Measurements from ENCODE around the gene SPSB1.

SPSB1 gene

DNA sequence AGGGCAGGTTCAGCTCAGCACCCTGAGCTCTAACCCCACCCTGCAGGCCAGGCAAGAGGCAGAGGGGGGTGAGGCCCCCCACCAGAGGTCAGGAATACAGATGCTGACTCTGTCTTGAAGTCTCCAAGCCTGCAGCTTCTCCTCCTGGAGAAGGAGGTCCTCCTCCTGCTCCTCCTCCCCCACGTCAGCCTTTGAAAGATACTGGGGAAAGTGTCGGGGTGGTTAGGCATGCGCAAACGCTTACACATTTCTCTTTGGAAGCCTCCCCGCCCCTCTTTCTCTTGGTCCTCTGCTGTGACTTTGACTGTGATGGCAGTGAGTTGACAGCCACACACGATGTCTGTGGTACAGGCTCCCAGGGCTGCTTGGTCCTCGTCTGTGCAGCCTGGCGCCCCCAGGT is 65.3 kb downstream of the SPSB1 start:
- H3K27me3 Mint-ChIP-seq = no peaks in the 10 kb centered on the region
- H3K4me1 Mint-ChIP-seq (ENCODE audit: low read depth) = no peaks in the 10 kb centered on the region
- no peaks in the 10 kb centered on the region for H3K9me3 Mint-ChIP-seq (ENCODE audit: low read depth)
- no peak overlapping the region for H3K27ac Mint-ChIP-seq
- H3K4me3 Mint-ChIP-seq = no peak overlapping the region
- H3K36me3 Mint-ChIP-seq = peaks cover 4% of the 10 kb centered on the region

DNA sequence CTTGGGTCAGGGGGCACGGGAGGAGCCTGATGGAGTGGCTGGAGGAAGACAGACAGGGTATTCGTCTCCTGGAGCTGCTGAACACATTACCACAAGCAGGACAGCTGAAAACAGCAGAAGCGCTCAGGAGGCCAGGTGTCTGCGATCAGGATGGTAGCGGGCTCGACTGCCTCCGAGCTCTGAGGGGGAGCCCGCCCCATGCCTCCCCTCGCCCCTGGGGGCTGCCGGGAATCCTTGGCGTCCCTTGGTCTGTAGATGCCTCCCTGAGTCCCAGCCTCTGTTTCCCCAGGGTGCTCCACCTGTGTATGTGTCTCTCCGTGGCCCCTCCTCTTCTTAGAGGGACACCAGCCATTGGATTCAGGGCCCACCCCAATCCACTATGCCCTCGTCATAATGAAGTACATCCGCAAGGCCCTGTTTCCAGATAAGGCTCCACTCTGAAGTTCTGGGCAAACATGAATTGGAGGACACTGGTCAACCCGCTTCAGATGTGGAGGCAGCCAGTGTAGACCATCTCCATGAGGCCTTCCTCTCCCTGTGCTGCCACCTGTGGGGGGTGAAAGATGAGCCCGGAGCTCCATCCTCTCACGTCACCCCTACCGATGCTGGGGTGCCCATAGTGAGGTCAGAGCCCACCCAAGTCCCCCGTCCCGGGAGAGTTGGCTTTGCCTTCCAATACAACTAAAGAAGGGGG is 67.8 kb downstream of the SPSB1 start:
- Mint-ChIP-seq H3K4me1 (ENCODE audit: low read depth) (no peaks in the 10 kb centered on the region), H3K27ac (no peak overlapping the region), H3K27me3 (no peaks in the 10 kb centered on the region), H3K36me3 (peaks cover 4% of the 10 kb centered on the region), H3K9me3 (ENCODE audit: low read depth) (no peaks in the 10 kb centered on the region), H3K4me3 (no peak overlapping the region)

DNA sequence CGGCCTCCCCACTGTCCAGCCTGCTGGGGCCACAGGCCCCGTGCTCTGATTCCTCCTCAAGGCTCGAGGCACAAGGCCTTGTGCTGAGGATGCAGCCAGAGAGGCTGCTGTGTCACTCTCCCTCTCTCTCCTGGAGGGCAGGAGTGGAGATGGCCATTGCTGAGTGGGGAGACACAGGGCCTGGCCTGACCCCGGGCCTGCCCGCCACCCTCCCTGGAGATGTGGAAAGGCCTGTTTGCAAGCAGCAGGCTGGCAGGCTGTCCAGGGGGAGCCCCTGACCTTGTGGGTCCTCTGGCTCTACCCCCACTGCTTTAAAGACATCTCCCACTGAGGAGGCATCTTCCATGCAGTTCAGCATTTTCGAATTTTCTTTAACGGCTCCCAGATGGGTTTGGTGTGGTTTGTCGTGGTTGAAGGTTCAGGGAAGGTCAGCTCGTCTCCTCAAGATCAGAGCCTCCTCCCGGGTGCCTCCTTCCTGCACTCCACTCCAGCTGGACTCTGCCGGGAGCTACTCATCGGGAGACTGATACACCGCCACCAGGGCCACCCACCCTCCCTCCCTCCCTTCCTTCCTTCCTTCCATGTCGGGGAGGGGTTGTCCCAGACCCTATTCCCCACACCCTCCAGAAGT is 69.1 kb downstream of the SPSB1 start:
- Mint-ChIP-seq H3K27ac (no peak overlapping the region), H3K9me3 (ENCODE audit: low read depth) (no peaks in the 10 kb centered on the region), H3K4me3 (no peak overlapping the region), H3K36me3 (peaks cover 1% of the 10 kb centered on the region), H3K27me3 (no peaks in the 10 kb centered on the region), H3K4me1 (ENCODE audit: low read depth) (no peaks in the 10 kb centered on the region)

DNA sequence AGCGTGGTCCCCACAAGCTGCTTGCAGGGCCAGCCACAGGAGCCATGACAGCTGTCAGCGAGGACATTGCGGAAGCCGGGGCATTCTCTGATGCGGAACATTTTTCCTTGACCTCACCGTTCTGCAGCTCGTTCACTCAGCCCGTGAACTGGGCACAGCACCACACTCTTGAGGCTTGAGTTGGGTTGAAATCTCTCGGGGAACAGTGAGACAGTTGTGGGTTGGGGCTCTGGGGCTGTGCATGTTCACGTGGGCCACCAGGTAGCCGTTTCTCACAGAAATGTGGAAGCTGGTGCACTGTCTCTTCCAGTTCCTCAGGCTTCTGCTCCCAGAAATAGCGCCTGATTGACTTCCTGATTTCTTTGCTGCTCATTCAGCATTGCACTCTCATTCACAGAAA is 69.8 kb downstream of the SPSB1 start:
- no peak overlapping the region for H3K27ac Mint-ChIP-seq
- H3K4me1 Mint-ChIP-seq (ENCODE audit: low read depth) = no peaks in the 10 kb centered on the region
- no peak overlapping the region for H3K4me3 Mint-ChIP-seq
- H3K36me3 Mint-ChIP-seq = no peaks in the 10 kb centered on the region
- H3K9me3 Mint-ChIP-seq (ENCODE audit: low read depth) = no peaks in the 10 kb centered on the region
- H3K27me3 Mint-ChIP-seq = no peaks in the 10 kb centered on the region

DNA sequence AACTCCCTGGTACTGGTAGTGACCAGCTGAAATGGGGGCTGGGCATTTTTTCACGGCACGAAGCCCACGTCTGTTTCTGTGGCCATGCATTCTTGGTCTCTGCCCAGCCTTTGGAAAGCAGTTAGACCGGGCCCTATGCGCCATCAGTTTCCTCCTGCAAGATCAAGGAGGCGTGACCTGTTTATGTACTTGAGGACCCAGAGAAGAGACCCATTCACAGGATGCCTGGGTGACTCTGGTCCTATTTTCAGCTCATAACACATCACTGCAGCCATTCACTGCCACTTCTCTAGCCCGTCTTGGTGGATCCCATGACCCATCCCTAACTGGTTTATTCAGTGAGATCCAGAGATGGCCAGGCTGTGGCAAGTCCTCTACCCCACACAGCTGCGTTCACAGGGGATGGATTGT is 70.4 kb downstream of the SPSB1 start:
- H3K9me3 Mint-ChIP-seq (ENCODE audit: low read depth) = no peaks in the 10 kb centered on the region
- H3K4me1 Mint-ChIP-seq (ENCODE audit: low read depth) = peaks cover under 1% of the 10 kb centered on the region
- H3K36me3 Mint-ChIP-seq = no peaks in the 10 kb centered on the region
- H3K27me3 Mint-ChIP-seq = no peaks in the 10 kb centered on the region
- no peak overlapping the region for H3K27ac Mint-ChIP-seq
- H3K4me3 Mint-ChIP-seq = no peak overlapping the region

DNA sequence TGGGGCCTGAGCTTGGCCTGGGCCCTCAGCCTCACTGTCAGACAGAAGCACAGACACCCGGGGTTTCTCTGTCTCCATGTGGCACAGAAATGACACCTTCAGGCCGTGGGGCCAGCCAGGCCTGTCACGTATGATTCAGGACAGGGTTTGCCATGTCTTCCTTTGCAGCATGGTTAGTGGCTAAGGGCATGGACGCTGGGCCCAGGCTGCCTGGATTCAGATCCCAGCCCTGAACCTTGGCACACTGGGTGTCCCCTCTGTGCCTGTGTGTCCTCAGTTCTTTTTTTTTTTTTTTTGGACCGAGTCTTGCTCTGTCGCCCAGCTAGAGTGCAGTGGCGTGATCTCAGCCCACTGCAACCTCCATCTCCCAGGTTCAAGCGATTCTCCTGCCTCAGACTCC is 73.6 kb downstream of the SPSB1 start:
- H3K4me3 Mint-ChIP-seq = no peak overlapping the region
- no peaks in the 10 kb centered on the region for H3K9me3 Mint-ChIP-seq (ENCODE audit: low read depth)
- H3K27me3 Mint-ChIP-seq = no peaks in the 10 kb centered on the region
- H3K4me1 Mint-ChIP-seq (ENCODE audit: low read depth) = peaks cover 5% of the 10 kb centered on the region
- no peaks in the 10 kb centered on the region for H3K36me3 Mint-ChIP-seq
- H3K27ac Mint-ChIP-seq = no peak overlapping the region

DNA sequence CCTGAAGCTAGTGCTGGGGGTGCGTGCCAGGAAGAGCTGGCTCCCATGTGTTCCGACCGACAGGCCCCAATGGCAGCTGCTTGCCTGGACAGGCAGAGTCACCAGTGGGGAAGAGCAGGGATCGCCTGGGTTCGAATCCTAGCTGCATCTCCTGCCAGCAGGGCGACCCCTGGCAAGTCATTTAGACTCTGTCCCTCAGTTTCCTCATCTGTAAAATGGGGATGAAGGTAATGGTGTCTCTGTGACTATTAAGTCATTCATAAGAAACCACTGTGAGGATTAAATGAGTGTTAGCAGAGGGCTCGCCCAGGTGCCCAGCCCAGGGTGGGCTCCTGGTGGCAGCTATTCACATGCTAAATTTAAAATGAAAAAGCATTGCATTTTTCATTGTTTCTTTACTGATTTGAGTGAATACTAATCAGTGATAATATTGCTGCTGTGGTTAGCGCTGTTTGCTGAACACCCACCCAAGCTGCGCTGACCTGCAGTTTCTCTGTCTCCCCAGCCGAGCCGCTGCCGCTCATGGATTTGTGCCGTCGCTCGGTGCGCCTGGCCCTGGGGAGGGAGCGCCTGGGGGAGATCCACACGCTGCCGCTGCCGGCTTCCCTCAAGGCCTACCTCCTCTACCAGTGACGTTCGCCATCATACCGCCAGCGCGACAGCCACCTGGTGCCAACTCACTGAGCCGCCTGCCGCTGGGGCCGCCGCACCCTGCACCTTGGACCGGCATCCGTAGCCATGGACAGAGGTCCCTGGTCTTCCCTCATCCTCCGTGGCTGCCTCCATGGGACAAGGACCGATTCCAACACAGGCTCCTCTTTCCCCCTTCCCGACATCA is 74.5 kb downstream of the SPSB1 start:
- Mint-ChIP-seq H3K27ac (no peak overlapping the region), H3K9me3 (ENCODE audit: low read depth) (no peaks in the 10 kb centered on the region), H3K27me3 (no peaks in the 10 kb centered on the region), H3K36me3 (no peaks in the 10 kb centered on the region), H3K4me1 (ENCODE audit: low read depth) (peaks cover 5% of the 10 kb centered on the region), H3K4me3 (no peak overlapping the region)

DNA sequence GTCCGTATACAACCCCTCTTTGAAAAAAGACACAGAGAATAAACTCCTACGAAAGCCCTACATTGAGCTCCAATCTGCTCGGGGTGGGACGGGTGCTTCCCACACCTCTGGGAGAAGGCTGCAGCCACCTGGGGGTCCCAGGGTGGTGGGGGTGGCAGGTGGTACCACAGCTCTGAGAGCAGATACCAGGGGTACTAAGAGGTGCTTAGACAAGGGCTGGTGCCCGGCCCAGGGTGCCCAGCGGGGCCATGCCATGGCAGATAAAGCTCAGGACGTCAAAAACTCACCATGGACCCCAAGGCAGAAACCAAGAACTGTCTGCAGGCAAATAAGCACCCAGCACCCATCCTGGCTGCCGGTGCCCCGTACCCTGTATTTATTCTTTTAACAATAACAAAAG is 75.1 kb downstream of the SPSB1 start:
- Mint-ChIP-seq H3K4me1 (ENCODE audit: low read depth) (peaks cover 5% of the 10 kb centered on the region), H3K27me3 (no peaks in the 10 kb centered on the region), H3K27ac (no peak overlapping the region), H3K4me3 (no peak overlapping the region), H3K9me3 (ENCODE audit: low read depth) (no peaks in the 10 kb centered on the region), H3K36me3 (no peaks in the 10 kb centered on the region)

DNA sequence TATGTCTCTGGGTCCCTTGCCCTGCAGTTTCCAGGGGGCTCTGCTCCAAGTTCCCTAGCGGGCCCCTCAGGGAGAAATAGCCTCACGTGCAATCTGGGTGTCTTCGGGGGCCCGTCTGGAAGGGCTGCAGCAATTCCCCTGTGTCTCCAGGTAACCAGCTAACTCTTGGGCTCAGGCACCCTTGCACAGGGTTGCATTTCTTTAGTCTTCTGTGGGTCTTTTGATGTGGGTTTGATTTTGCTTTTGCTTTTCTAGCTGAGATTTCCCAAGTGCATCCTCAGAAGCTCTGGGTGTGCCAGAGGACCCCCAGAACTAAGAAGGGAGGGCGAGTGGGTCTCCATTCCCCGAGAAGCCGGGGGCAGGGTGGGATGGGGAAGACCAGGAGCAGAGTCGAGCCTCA is 75.7 kb downstream of the SPSB1 start:
- H3K9me3 Mint-ChIP-seq (ENCODE audit: low read depth) = no peaks in the 10 kb centered on the region
- no peaks in the 10 kb centered on the region for H3K36me3 Mint-ChIP-seq
- no peaks in the 10 kb centered on the region for H3K27me3 Mint-ChIP-seq
- peaks cover 5% of the 10 kb centered on the region for H3K4me1 Mint-ChIP-seq (ENCODE audit: low read depth)
- no peak overlapping the region for H3K4me3 Mint-ChIP-seq
- H3K27ac Mint-ChIP-seq = no peak overlapping the region

DNA sequence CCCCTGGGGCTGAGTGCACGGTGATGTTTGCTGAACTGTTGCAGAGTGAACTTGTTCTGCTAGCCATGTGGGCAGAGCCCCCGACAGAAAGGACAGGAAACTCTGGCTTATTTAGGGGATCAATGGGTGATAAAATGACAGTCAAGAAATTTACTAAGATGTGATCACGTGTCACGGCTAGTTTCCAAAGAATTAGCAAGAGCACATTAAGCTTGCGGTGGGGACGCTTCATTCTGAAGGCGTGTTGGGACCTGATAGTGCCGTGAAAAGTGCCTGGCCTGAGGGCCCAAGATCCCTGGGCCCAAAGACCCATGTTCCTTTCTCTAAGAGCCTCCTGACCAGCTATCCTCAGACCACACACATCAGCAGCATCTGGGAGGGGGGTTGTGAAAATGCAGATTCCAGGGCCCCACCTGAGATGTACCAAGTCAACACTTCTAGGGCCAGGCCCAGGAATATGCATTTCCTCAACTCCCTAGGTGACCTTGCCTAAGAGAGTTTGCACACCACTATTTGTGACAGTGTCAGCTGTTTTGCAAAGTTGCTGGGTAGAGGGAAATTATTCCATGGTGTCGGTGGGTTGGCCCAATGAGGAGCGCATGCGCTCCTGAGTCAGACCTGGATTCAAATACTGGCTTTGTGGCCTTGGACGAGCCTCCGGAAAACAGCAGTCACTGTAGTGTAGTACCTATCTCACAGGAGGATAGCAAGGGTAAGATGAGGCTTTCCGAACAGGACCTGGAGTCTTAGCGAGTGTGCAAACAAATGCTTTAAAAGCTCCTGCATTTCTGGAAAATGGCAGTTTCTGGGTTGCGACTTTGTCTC is 77.5 kb downstream of the SPSB1 start:
- H3K4me3 Mint-ChIP-seq = no peak overlapping the region
- no peaks in the 10 kb centered on the region for H3K9me3 Mint-ChIP-seq (ENCODE audit: low read depth)
- no peaks in the 10 kb centered on the region for H3K36me3 Mint-ChIP-seq
- H3K4me1 Mint-ChIP-seq (ENCODE audit: low read depth) = peaks cover 5% of the 10 kb centered on the region
- no peaks in the 10 kb centered on the region for H3K27me3 Mint-ChIP-seq
- no peak overlapping the region for H3K27ac Mint-ChIP-seq

DNA sequence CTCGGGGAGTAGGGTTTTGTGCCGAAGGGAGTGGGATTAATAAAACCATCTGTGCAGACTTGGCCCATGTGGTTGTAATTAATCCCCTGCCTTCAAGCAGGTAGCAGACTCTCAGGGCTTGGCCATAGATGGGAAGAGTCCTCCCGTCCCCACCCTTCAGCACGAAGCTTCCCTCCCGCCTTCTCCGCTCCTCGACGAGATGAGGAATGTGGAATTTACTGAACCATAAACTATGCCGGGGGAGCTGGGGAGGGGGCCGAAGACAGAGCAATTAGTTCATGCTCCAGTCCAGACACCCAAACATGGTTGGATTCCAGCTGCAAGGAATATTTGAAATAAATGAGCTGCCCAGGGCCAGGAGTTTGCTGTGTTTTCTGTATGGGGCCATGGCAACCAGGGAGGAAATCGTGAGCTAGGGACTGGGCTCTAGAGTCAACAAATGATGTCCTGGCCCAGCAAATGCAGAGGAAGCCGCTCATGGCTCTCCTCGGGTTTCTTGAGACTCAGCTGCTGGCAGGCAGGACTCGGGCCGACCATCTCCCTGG is 78.8 kb downstream of the SPSB1 start:
- H3K4me3 Mint-ChIP-seq = no peak overlapping the region
- H3K4me1 Mint-ChIP-seq (ENCODE audit: low read depth) = peaks cover 5% of the 10 kb centered on the region
- no peaks in the 10 kb centered on the region for H3K27me3 Mint-ChIP-seq
- H3K36me3 Mint-ChIP-seq = no peaks in the 10 kb centered on the region
- no peak overlapping the region for H3K27ac Mint-ChIP-seq
- H3K9me3 Mint-ChIP-seq (ENCODE audit: low read depth) = no peaks in the 10 kb centered on the region

DNA sequence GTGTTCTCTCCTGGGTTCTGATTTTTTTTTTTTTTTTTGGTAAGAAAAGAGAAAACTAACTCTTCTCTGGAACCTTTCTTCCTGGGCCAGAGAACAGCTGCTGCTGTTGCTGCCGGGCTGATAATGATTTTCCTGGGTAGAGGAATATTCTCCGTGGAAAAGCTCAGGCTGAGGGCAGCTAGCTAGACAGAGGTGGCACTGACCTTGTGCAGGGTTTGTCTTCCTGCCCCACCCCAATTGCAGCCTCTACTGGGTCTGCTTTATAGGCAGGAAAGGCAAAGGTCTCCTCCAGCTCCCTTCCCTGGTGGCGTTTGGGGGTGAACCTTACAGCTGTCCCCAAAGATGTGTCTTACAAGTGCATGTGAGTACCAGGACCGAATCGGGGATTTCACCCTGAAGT is 79.3 kb downstream of the SPSB1 start:
- Mint-ChIP-seq H3K4me3 (no peak overlapping the region), H3K36me3 (no peaks in the 10 kb centered on the region), H3K4me1 (ENCODE audit: low read depth) (peaks cover 5% of the 10 kb centered on the region), H3K27ac (no peak overlapping the region), H3K9me3 (ENCODE audit: low read depth) (no peaks in the 10 kb centered on the region), H3K27me3 (no peaks in the 10 kb centered on the region)

DNA sequence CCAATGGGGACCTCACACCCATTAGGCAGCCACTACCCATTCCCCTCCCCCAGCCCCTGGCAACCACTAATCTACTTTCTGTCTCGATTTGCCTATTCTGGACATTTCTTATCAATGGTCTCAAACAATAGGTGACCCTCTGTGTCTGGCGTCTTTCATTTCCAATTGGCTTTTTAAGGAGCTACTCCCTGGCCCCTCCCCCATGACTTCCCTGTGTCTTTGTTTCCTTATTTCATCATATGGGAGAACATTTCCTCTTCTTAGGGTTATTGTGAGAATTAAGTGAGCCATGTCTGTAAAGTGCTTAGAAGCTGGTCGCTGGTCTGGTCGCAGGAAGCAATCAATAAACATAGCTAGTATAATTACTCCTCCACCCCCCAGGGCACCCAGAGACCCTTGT is 80.9 kb downstream of the SPSB1 start:
- Mint-ChIP-seq H3K27ac (no peak overlapping the region), H3K27me3 (no peaks in the 10 kb centered on the region), H3K9me3 (ENCODE audit: low read depth) (no peaks in the 10 kb centered on the region), H3K4me3 (no peak overlapping the region), H3K4me1 (ENCODE audit: low read depth) (no peaks in the 10 kb centered on the region), H3K36me3 (no peaks in the 10 kb centered on the region)

DNA sequence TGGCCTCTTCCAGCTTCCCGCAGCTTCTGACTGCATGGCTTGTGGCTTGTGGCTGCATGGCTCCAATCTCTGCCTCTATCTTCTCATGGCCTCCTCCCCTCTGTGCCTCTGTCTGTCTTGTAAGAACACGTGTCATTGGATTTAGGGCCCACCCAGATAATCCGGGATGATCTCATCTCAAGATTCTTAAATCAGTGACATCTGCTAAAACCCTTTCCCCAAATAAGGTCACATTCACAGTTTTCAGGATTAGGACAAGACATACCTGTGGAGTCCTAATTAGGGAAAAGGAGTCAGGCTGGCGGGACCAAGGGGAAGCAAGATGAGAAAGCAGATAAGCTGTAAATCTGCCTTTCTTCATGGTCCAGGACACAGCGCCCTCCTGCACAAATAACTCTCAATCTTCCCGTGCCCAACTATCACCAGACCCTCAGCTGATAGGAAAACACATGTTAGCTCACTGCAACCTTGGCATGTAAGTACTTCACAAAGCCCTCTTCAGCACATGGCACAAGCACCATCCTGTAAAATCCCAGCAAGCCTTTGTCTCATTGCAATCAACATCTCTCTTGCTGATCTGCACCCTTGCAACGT is 82.2 kb downstream of the SPSB1 start:
- Mint-ChIP-seq H3K4me3 (no peak overlapping the region), H3K27ac (no peak overlapping the region), H3K9me3 (ENCODE audit: low read depth) (no peaks in the 10 kb centered on the region), H3K36me3 (no peaks in the 10 kb centered on the region), H3K27me3 (no peaks in the 10 kb centered on the region), H3K4me1 (ENCODE audit: low read depth) (peaks cover 1% of the 10 kb centered on the region)
